NB4 (cell line): ENCODE data around the gene RUBCN.

Experiments used
- DNase-seq: peaks from one replicate; pipeline ENCODE4 v3.0.0; 2010; ENCODE audit warnings: low read depth
- H3K4me3 ChIP-seq: one replicate; pipeline ENCODE4 v1.5.1; 2011; ENCODE audit warnings: mild to moderate bottlenecking, low read depth, low read length, moderate library complexity
- MYC ChIP-seq: IDR thresholded peaks from 2 replicates; pipeline ENCODE4 v1.6.1; 2011; ENCODE audit warnings: low read depth, low read length
- POLR2A ChIP-seq: IDR thresholded peaks from 2 replicates; pipeline ENCODE4 v1.6.1; 2011; ENCODE audit warnings: mild to moderate bottlenecking; ENCODE audit not compliant: insufficient read length; ENCODE audit errors: extremely low read depth
- TF ChIP-seq, protein P1 (sequence below): IDR thresholded peaks from one replicate; pipeline ENCODE4 v1.5.1; 2012; ENCODE audit warnings: low read depth, low read length
- TF ChIP-seq, protein P2 (sequence below): IDR thresholded peaks from 2 replicates; pipeline ENCODE4 v1.6.1; 2011; ENCODE audit warnings: low read depth, low read length

The RUBCN gene

DNA sequence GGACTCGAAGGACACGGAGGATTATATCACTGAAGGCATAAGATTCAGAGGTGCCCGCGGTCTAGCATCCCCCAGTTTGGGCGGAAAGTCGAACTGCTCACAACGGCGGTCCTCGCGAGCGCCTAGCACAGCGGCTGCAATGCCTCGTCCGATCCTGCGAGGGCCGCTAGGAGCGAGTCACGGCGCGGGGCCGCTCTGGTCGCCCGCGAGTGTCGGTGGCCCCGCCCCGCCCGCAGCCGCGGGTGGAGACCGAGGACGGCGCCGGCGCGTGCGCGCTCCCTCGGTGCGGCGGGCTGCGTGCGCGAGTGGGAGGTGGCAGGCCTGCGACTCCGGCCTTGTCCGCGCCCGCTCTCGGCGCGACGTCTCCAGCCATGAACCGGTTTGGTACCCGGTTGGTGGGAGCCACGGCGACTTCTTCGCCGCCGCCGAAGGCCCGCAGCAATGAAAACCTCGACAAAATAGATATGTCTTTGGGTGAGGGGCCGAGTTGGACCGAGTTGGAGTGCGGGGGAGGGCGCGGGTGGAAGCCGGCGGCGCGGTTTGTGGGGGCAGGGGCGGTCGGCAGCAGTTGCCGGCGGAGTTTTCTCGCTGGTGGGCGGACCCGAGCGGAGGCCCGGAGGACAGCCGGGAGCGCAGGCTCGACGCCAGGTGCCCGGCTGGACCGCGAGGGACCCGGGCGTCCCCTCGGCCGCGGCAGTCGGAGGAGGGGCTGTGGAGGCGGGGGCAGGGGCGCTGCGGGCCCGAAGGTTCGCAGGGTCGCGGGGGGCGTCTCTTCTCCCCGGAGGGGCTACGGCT, 13.1 kb upstream of the RUBCN start, which contains the start of gene FYTTD1:
TSS of gene FYTTD1 (plus strand) at position 283 of the 795 bp plus-strand sequence. CDS start at position 372, 89 bp downstream.
- TF ChIP-seq, protein P1, sequence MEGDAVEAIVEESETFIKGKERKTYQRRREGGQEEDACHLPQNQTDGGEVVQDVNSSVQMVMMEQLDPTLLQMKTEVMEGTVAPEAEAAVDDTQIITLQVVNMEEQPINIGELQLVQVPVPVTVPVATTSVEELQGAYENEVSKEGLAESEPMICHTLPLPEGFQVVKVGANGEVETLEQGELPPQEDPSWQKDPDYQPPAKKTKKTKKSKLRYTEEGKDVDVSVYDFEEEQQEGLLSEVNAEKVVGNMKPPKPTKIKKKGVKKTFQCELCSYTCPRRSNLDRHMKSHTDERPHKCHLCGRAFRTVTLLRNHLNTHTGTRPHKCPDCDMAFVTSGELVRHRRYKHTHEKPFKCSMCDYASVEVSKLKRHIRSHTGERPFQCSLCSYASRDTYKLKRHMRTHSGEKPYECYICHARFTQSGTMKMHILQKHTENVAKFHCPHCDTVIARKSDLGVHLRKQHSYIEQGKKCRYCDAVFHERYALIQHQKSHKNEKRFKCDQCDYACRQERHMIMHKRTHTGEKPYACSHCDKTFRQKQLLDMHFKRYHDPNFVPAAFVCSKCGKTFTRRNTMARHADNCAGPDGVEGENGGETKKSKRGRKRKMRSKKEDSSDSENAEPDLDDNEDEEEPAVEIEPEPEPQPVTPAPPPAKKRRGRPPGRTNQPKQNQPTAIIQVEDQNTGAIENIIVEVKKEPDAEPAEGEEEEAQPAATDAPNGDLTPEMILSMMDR, result peak; percentile 18
- peak; percentile 38 for TF ChIP-seq POLR2A
- TF ChIP-seq MYC, result no peak
- TF ChIP-seq, protein P2, sequence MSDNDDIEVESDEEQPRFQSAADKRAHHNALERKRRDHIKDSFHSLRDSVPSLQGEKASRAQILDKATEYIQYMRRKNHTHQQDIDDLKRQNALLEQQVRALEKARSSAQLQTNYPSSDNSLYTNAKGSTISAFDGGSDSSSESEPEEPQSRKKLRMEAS, result peak; percentile 21; the same call in 1 of the 2 replicates
- H3K4me3 ChIP-seq, result peak within 1 kb of the TSS; percentile 81
- DNase-seq, result peak; percentile 84

GRCh38 chr3:197749315-197749600, 12.6 kb upstream of the RUBCN start:
- TF ChIP-seq MYC, result no peak
- TF ChIP-seq POLR2A, result no peak
- TF ChIP-seq, protein P2, result no peak
- TF ChIP-seq, protein P1, result no peak
- peak overlapping the region; percentile 38 for H3K4me3 ChIP-seq
- DNase-seq, result no peak

DNA sequence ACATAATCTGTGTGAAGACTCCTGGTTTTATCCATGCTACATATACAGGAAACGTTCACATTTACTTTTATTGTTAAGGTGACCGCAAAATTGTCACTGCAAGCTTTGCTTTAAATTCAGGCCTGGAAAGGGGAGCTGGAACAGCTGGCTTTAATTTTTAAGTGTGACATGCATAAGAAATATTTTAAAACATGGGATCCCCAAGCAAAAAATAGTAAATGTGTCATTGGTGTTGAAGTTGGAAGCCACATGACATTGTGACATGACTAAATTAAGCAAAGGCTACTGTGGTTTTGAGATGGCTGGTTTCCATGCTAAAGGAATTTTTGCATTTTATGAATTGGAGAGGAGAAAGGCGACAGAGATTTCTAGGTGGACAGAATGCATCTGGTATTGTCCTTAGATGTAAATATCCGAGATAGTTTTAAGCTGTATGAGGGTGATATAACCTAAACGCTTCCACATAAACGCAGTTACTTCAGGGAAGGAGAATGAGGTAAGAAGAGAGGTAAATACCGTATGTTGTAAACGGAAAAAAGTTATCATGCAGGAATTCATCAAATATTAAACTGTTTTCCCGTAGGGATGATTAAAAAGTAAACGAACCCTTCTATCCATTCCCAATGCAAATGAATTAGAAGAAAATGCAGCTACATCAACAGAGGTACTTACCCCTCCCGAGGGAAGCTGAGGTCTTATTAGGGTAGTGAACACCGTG, 12.1 kb upstream of the RUBCN start:
- DNase-seq, result no peak
- no peak overlapping the region for H3K4me3 ChIP-seq
- TF ChIP-seq, protein P2, result no peak
- TF ChIP-seq MYC, result no peak

GRCh38 chr3:197746801-197747237, 10.1 kb upstream of the RUBCN start:
- DNase-seq, result no peak
- no peak overlapping the region for H3K4me3 ChIP-seq
- TF ChIP-seq, protein P2, result no peak
- TF ChIP-seq MYC, result no peak
- TF ChIP-seq, protein P1, result no peak
- TF ChIP-seq POLR2A, result no peak

DNA sequence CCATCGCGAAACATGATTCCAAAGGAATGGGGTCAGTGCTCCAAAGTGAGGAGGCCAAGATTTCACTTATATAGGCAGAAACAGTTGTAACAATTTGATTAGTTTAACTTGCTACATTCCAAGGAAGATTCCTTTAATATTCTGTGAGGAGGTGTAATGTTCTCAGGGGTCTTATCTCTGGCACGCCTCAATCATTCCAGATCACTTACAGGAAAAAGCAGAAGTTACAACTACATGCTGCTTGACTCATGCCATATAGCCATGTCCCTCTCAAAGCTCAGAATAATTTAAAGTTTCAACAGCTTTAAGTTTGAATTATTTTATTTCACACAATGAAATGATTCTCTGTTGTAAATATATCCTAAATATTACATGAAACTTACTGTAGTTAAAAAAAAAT, 9.5 kb upstream of the RUBCN start:
- H3K4me3 ChIP-seq, result no peak overlapping the region
- no peak for DNase-seq
- TF ChIP-seq POLR2A (no peak), MYC (no peak)
- TF ChIP-seq, protein P2, result no peak
- TF ChIP-seq, protein P1, result no peak

GRCh38 chr3:197742787-197743186, 6.1 kb upstream of the RUBCN start:
- no peak for DNase-seq
- H3K4me3 ChIP-seq, result no peak overlapping the region
- no peak for TF ChIP-seq MYC
- TF ChIP-seq, protein P1, result no peak
- TF ChIP-seq, protein P2, result no peak
- no peak for TF ChIP-seq POLR2A
